Thoracic aorta (tissue), 2 donors: ENCODE results near the gene CES5A. TPM values are rescaled to one million over a fixed set of nuclear protein-coding genes. Genes with fewer than 3 reads are reported as not detected.
"Not testable (repeated sequence)": the region's sequence is repeated elsewhere in the genome, so short reads cannot be mapped to it uniquely, and the experiment has no call there.

Experiments
- ATAC-seq: fragments of 150-250 bp; one replicate; pipeline ENCODE4 v1.8.0; 2017; ENCODE audit warnings: low read depth; ENCODE audit not compliant: insufficient number of reproducible peaks, low FRiP score
- DNase-seq: peaks from one replicate; pipeline ENCODE4 v3.0.0-alpha.2; 2020; ENCODE audit warnings: low spot score
- H3K27ac ChIP-seq, 2 donors: fragments of 200-600 bp; sonication (generic); 1 replicate in 1 of 2; 2 replicates in 1 of 2; pipeline ENCODE4 v1.5.1; 2016; ENCODE audit warnings: mild to moderate bottlenecking in 2 of 2, moderate library complexity in 2 of 2
- H3K27me3 ChIP-seq: fragments of 200-600 bp; sonication (generic); replicated peaks from 2 replicates; pipeline ENCODE4 v1.6.0; 2016; ENCODE audit warnings: mild to moderate bottlenecking; ENCODE audit not compliant: insufficient read depth
- H3K36me3 ChIP-seq: fragments of 200-600 bp; sonication (generic); one replicate; pipeline ENCODE4 v1.5.1; 2016
- H3K4me1 ChIP-seq, 2 donors: fragments of 200-600 bp; sonication (generic); 1 replicate in 1 of 2; 2 replicates in 1 of 2; pipeline versions ENCODE4 v1.5.1 to v1.6.0; 2016; ENCODE audit warnings: low read depth in 2 of 2, mild to moderate bottlenecking in 1 of 2; ENCODE audit not compliant: control insufficient read depth in 1 of 2
- H3K4me3 ChIP-seq: fragments of 200-600 bp; sonication (generic); 2 replicates; pipeline ENCODE4 v1.5.1; 2016; ENCODE audit warnings: mild to moderate bottlenecking
- H3K9me3 ChIP-seq: fragments of 200-600 bp; sonication (generic); 2 replicates; pipeline ENCODE4 v1.5.1; 2016
- total RNA-seq, 2 donors: library from RNA; depleted of rRNA; stranded (reverse); fragments of >200 nt; gene quantifications; one replicate each; pipeline versions ENCODE4 v1.1.0 to v1.2.3, GENCODE V29; 2016
- TF ChIP-seq, protein P1 (sequence below): fragments of 200-600 bp; sonication (generic); IDR thresholded peaks from one replicate; pipeline ENCODE4 v1.5.1; 2019; ENCODE audit warnings: antibody characterized with exemption

CES5A gene
- total RNA-seq, 2 donors from 2014 or later: not detected

DNA sequence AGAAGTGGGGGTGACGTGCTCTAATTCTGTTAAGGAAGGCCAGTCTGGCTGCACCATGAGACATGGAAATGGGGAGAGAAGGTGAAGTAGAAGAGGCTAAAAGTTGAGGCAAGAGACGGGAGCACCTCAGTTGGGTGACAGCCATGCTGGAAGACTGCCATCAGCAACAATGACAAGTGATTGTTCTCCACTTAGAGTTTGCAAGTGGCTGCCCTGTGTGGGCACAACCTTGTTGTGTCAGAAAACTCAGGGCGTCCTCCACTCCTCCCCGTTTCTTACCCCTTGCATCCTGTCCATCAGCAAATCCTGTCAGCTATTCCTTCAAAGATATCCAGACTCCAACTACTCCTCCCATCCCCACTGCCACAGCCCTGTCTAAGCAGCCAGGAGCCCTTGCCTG, 59.9 kb downstream of the CES5A start:
- ATAC-seq: no peak
- H3K4me3 ChIP-seq: no peak overlapping the region
- TF ChIP-seq, protein P1, sequence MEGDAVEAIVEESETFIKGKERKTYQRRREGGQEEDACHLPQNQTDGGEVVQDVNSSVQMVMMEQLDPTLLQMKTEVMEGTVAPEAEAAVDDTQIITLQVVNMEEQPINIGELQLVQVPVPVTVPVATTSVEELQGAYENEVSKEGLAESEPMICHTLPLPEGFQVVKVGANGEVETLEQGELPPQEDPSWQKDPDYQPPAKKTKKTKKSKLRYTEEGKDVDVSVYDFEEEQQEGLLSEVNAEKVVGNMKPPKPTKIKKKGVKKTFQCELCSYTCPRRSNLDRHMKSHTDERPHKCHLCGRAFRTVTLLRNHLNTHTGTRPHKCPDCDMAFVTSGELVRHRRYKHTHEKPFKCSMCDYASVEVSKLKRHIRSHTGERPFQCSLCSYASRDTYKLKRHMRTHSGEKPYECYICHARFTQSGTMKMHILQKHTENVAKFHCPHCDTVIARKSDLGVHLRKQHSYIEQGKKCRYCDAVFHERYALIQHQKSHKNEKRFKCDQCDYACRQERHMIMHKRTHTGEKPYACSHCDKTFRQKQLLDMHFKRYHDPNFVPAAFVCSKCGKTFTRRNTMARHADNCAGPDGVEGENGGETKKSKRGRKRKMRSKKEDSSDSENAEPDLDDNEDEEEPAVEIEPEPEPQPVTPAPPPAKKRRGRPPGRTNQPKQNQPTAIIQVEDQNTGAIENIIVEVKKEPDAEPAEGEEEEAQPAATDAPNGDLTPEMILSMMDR: no peak
- DNase-seq: no peak
- no peak overlapping the region for H3K27ac ChIP-seq
- no peaks in the 10 kb centered on the region for H3K4me1 ChIP-seq
- H3K36me3 ChIP-seq: no peaks in the 10 kb centered on the region
- no peaks in the 10 kb centered on the region for H3K9me3 ChIP-seq
- no peaks in the 10 kb centered on the region for H3K27me3 ChIP-seq

DNA sequence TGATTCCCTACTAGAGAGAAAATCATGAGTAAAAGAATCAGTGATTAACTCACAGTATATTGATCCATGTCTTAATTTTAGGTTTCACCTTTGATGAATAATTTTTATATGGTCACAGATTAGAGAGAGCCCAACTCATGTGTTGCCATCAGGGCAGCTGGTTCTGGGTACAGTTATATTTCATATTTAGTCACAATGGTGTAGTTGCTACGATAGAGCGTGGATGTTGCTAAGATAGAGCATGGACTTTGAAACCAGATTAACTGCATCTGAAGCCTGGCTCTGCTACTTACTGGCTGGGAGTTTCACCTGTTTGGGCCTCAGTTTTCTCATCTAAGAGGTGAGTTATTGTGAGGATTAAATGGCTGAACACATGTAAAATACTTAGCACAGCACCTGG, 61.0 kb downstream of the CES5A start:
- H3K36me3 ChIP-seq, H3K27ac ChIP-seq, DNase-seq, H3K4me1 ChIP-seq, ATAC-seq, H3K27me3 ChIP-seq, H3K4me3 ChIP-seq, H3K9me3 ChIP-seq: not testable (repeated sequence)

- not testable (repeated sequence) for ATAC-seq, H3K36me3 ChIP-seq, H3K4me1 ChIP-seq, H3K27ac ChIP-seq, H3K9me3 ChIP-seq, H3K4me3 ChIP-seq, DNase-seq, H3K27me3 ChIP-seq
These were observed 61.4 kb downstream of the CES5A start for GRCh38 chr16:55813730-55814129.

DNA sequence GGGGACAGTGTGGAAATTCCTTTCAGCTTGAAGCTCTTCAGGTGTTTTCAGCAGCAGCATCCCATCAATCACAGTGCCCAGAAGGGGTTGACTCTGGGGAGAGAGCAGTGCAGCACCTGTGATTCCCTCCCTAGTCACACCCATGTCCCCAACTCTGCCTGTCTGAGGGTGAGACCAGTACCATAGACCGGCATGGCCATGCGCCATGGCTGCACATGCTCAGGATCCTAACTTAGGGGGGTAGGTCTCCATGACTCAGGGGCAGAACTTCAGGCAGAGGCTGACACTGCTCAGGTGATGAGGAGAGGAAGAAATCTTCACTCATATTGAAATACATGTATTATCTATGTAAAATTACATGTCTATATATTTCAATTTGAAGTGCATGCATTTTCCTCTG, 62.2 kb downstream of the CES5A start:
- H3K36me3 ChIP-seq: no peaks in the 10 kb centered on the region
- no peak overlapping the region for H3K27ac ChIP-seq
- H3K9me3 ChIP-seq: no peaks in the 10 kb centered on the region
- no peaks in the 10 kb centered on the region for H3K27me3 ChIP-seq
- H3K4me3 ChIP-seq: no peak overlapping the region
- H3K4me1 ChIP-seq: no peaks in the 10 kb centered on the region
- ATAC-seq (no peak), DNase-seq (no peak)
- TF ChIP-seq, protein P1: no peak

DNA sequence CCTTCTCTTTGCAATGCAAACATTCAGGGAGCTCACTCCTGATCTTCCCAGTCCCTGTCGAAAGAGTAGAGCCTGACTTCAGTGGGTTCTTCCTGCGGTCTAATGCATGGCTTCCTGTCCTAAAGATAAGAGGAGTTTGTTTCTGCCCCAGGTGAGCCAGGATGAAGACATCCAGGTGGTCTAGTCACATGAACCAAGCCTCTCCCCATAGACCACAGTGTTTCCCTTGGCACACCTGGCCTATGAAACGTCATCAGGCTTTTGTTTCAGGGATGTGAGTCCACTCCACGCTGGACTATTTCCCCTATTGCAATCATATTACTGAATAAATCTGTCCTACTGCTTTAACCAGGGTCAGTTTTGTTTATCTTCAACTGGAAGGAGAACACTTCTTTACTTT, 63.4 kb downstream of the CES5A start:
- ATAC-seq (no peak), DNase-seq (no peak)
- Histone ChIP-seq H3K27ac (no peak overlapping the region), H3K27me3 (no peaks in the 10 kb centered on the region), H3K36me3 (no peaks in the 10 kb centered on the region), H3K4me3 (no peak overlapping the region), H3K9me3 (no peaks in the 10 kb centered on the region), H3K4me1 (no peaks in the 10 kb centered on the region)
- TF ChIP-seq, protein P1: no peak

DNA sequence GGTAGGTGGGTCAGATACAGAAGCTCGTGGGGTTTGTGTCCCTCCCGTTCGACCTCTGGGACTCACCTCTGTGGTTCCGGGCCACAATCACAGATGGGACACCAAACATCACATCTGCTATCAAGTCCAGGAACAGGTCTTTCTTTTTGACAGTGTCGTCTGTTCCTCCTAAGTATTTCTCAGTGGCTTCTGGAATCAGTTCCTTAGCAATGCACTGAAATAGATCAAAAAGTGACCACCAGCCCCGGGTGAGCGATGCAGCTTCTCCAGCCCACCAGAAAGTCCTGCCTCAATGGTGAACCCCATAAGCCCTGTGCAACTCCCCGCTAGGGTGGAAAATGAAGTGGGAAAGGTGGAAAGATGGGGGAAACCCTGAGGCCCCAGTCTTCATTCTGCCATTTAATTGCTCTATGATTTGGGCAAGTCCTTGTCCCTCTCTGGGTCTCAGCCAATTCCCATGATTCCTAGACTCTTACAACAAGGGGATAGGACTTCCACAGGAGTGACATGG, 64.7 kb downstream of the CES5A start:
- Histone ChIP-seq H3K27me3 (no peaks in the 10 kb centered on the region), H3K9me3 (no peaks in the 10 kb centered on the region), H3K36me3 (no peaks in the 10 kb centered on the region), H3K27ac (no peak overlapping the region), H3K4me1 (no peaks in the 10 kb centered on the region), H3K4me3 (no peak overlapping the region)
- no peak for DNase-seq
- ATAC-seq: no peak
- TF ChIP-seq, protein P1: no peak
